CD8-positive, alpha-beta memory T cell (primary cell): ENCODE measurements around the gene UMAD1. TPM values are rescaled to one million over a fixed set of nuclear protein-coding genes. Genes with fewer than 3 reads are reported as not detected.

Experiments
- CTCF ChIA-PET: fragments of 350-600 bp; sonication (Branson Sonifier 250); formaldehyde crosslinking; loops from one replicate; lab custom pipeline; 2021; ENCODE audit warnings: antibody characterized with exemption; lab: Charles Lee
- POLR2A ChIA-PET: fragments of 350-600 bp; sonication (Branson Sonifier 250); formaldehyde crosslinking; loops from one replicate; lab custom pipeline; 2021; ENCODE audit warnings: antibody characterized with exemption; lab: Charles Lee
- DNase-seq, 5 donors: peaks; one replicate each; pipeline versions ENCODE4 v3.0.0 to v3.0.0-alpha.2; 2020 to 2022; ENCODE audit warnings: mixed read lengths in 1 of 5
- H3K27ac ChIP-seq: one replicate; pipeline ENCODE4 v1.7.0; 2013; ENCODE audit warnings: low read depth, mild to moderate bottlenecking, low read length, moderate library complexity
- H3K27me3 ChIP-seq: 2 replicates; pipeline ENCODE4 v1.7.0; 2013; ENCODE audit warnings: low read length, mild to moderate bottlenecking; ENCODE audit not compliant: insufficient read depth, poor library complexity, severe bottlenecking
- H3K36me3 ChIP-seq: 2 replicates; pipeline ENCODE4 v1.7.0; 2013; ENCODE audit warnings: mild to moderate bottlenecking, low read length, moderate library complexity; ENCODE audit not compliant: insufficient read depth
- H3K4me1 ChIP-seq: 2 replicates; pipeline ENCODE4 v1.7.0; 2013; ENCODE audit warnings: mild to moderate bottlenecking, low read length, moderate library complexity; ENCODE audit not compliant: insufficient read depth
- H3K4me3 ChIP-seq: 2 replicates; pipeline ENCODE4 v1.7.0; 2013; ENCODE audit warnings: mild to moderate bottlenecking, low read length
- H3K9me3 ChIP-seq: 2 replicates; pipeline ENCODE4 v1.7.0; 2013; ENCODE audit warnings: mild to moderate bottlenecking, low read length
- H3K27ac Mint-ChIP-seq, 8 donors: one replicate each; pipeline ENCODE4 v1.8.0; 2020 to 2021; ENCODE audit warnings: mixed read lengths in 8 of 8, mild to moderate bottlenecking in 6 of 8, inconsistent platforms in 3 of 8, moderate library complexity in 3 of 8
- H3K27me3 Mint-ChIP-seq, 2 donors: one replicate each; pipeline ENCODE4 v1.8.0; 2020 to 2021; ENCODE audit warnings: mixed read lengths in 2 of 2, mild to moderate bottlenecking in 1 of 2, moderate library complexity in 1 of 2
- H3K36me3 Mint-ChIP-seq, 3 donors: one replicate each; pipeline ENCODE4 v1.8.0; 2020 to 2021; ENCODE audit warnings: mixed read lengths in 3 of 3, inconsistent platforms in 1 of 3, mild to moderate bottlenecking in 1 of 3
- H3K4me1 Mint-ChIP-seq, 3 donors: one replicate each; pipeline ENCODE4 v1.8.0; 2020 to 2021; ENCODE audit warnings: mixed read lengths in 3 of 3, inconsistent platforms in 1 of 3, mild to moderate bottlenecking in 1 of 3
- H3K4me3 Mint-ChIP-seq, 7 donors: one replicate each; pipeline ENCODE4 v1.8.0; 2020 to 2021; ENCODE audit warnings: mixed read lengths in 7 of 7, mild to moderate bottlenecking in 6 of 7, moderate library complexity in 4 of 7, inconsistent platforms in 2 of 7
- H3K9me3 Mint-ChIP-seq, 5 donors: one replicate each; pipeline ENCODE4 v1.8.0; 2020 to 2022; ENCODE audit warnings: mixed read lengths in 5 of 5, mild to moderate bottlenecking in 3 of 5, moderate library complexity in 2 of 5, inconsistent platforms in 1 of 5
- polyA plus RNA-seq: library from polyadenylated mRNA; unstranded; fragments of 300-500 nt; fragmentation: Illumina TruSeq; gene quantifications from one replicate; pipeline ENCODE4 v1.2.3, GENCODE V29; 2021
- total RNA-seq, 2 experiments: library from RNA; stranded (reverse); gene quantifications; one replicate each; pipeline ENCODE4 v1.2.3, GENCODE V29; 2021

UMAD1 gene
- total and polyA plus RNA-seq, 3 experiments from 2014 or later = 13.5 to 27.4 (median 14.8) TPM

- Histone ChIP-seq H3K36me3 (no peaks in the 10 kb centered on the region), H3K9me3 (no peaks in the 10 kb centered on the region), H3K27ac (no peak overlapping the region), H3K4me1 (no peaks in the 10 kb centered on the region), H3K27me3 (no peaks in the 10 kb centered on the region), H3K4me3 (no peak overlapping the region)
- H3K27me3 Mint-ChIP-seq = no peaks in the 10 kb centered on the region
- ChIA-PET POLR2A (no interaction called here), CTCF (no interaction called here)
- no peaks in the 10 kb centered on the region for H3K9me3 Mint-ChIP-seq
- no peak for DNase-seq
- peaks cover 0 to 5% (median 2%) of the 10 kb centered on the region in 3 donors for H3K4me1 Mint-ChIP-seq
- H3K36me3 Mint-ChIP-seq = peaks cover 0 to 6% (median 5%) of the 10 kb centered on the region in 3 donors
- no peak overlapping the region for H3K27ac Mint-ChIP-seq
- no peak overlapping the region for H3K4me3 Mint-ChIP-seq
Measured at GRCh38 chr7:7614018-7614741, 26.4 kb upstream of the UMAD1 start.

- Histone ChIP-seq H3K27me3 (no peaks in the 10 kb centered on the region), H3K27ac (peak overlapping the region; percentile 4), H3K36me3 (no peaks in the 10 kb centered on the region), H3K4me3 (no peak overlapping the region), H3K9me3 (no peaks in the 10 kb centered on the region), H3K4me1 (no peaks in the 10 kb centered on the region)
- no peaks in the 10 kb centered on the region for H3K36me3 Mint-ChIP-seq
- no peaks in the 10 kb centered on the region for H3K9me3 Mint-ChIP-seq
- ChIA-PET POLR2A (no interaction called here), CTCF (no interaction called here)
- no peak overlapping the region for H3K27ac Mint-ChIP-seq
- no peak for DNase-seq
- peaks cover 0 to 5% (median 2%) of the 10 kb centered on the region in 3 donors for H3K4me1 Mint-ChIP-seq
- H3K27me3 Mint-ChIP-seq = no peaks in the 10 kb centered on the region
- no peak overlapping the region for H3K4me3 Mint-ChIP-seq
Measured at GRCh38 chr7:7617550-7617949, 23.0 kb upstream of the UMAD1 start.

DNA sequence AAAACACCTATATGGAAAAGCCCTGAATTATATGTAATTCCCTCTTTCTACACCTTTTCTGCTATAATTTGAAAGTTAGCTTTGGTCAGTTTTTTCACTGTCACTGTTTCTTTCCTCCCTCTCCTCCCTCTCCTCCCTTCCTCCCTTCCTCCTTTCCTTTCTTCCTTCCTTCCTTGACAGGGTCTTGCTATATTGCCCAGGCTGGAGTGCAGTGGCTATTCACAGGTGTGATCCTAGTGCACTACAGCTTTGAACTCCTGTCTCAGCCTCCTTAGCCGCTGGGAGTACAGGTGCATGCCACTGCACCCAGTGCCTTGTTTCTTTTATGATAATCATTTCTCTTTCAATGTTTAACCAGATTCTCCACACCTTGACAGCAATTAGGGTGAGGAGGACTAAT lies 22.1 kb upstream of the UMAD1 start:
- H3K27ac Mint-ChIP-seq = no peak overlapping the region
- Histone ChIP-seq H3K27ac (no peak overlapping the region), H3K9me3 (no peaks in the 10 kb centered on the region), H3K27me3 (no peaks in the 10 kb centered on the region), H3K36me3 (no peaks in the 10 kb centered on the region), H3K4me1 (no peaks in the 10 kb centered on the region), H3K4me3 (no peak overlapping the region)
- DNase-seq = no peak
- no peaks in the 10 kb centered on the region for H3K27me3 Mint-ChIP-seq
- ChIA-PET POLR2A (no interaction called here), CTCF (interaction anchor here (0.8 kb wide), 1 partner anchor 23 kb away, joined by 3 read pairs; no protein-coding TSS in a partner anchor)
- no peak overlapping the region for H3K4me3 Mint-ChIP-seq
- H3K4me1 Mint-ChIP-seq = peaks cover 0 to 5% (median 2%) of the 10 kb centered on the region in 3 donors
- no peaks in the 10 kb centered on the region for H3K9me3 Mint-ChIP-seq
- H3K36me3 Mint-ChIP-seq = no peaks in the 10 kb centered on the region

DNA sequence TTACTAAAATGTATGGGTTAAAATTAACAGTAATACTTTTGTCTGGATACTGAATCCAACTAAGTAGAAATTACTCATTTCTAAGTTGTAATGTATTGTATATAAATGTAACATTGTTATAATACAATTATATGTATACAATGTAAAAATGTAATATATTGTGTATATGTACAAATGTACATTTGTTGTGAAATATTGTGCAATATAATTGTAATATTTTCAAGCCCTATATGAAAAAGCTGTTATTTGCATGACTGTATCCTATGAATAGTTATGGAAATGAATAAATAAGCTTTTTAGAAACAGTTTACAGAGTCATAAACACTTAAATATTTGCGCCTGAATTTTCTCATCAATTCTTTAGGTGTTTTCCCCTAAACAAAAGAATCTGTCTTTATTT lies 20.3 kb upstream of the UMAD1 start:
- Mint-ChIP-seq H3K4me3 (no peak overlapping the region), H3K36me3 (no peaks in the 10 kb centered on the region), H3K27ac (no peak overlapping the region), H3K27me3 (peaks cover 0 to 2% of the 10 kb centered on the region in 2 donors), H3K4me1 (peaks cover 0 to 5% (median 2%) of the 10 kb centered on the region in 3 donors), H3K9me3 (no peaks in the 10 kb centered on the region)
- Histone ChIP-seq H3K36me3 (no peaks in the 10 kb centered on the region), H3K27me3 (no peaks in the 10 kb centered on the region), H3K9me3 (no peaks in the 10 kb centered on the region), H3K4me1 (no peaks in the 10 kb centered on the region), H3K27ac (no peak overlapping the region), H3K4me3 (no peak overlapping the region)
- ChIA-PET POLR2A (no interaction called here), CTCF (no interaction called here)
- no peak for DNase-seq

GRCh38 chr7:7620644-7621210 lies 19.8 kb upstream of the UMAD1 start:
- POLR2A ChIA-PET = no interaction called here
- Mint-ChIP-seq H3K27me3 (peaks cover 2 to 3% of the 10 kb centered on the region in 2 donors), H3K27ac (no peak overlapping the region), H3K4me3 (no peak overlapping the region), H3K9me3 (no peaks in the 10 kb centered on the region), H3K36me3 (no peaks in the 10 kb centered on the region), H3K4me1 (peaks cover 0 to 5% (median 2%) of the 10 kb centered on the region in 3 donors)
- H3K9me3 ChIP-seq = no peaks in the 10 kb centered on the region
- DNase-seq = no peak
- no peak overlapping the region for H3K27ac ChIP-seq
- no peak overlapping the region for H3K4me3 ChIP-seq
- CTCF ChIA-PET = no interaction called here
- H3K36me3 ChIP-seq = no peaks in the 10 kb centered on the region
- no peaks in the 10 kb centered on the region for H3K27me3 ChIP-seq
- no peaks in the 10 kb centered on the region for H3K4me1 ChIP-seq

DNA sequence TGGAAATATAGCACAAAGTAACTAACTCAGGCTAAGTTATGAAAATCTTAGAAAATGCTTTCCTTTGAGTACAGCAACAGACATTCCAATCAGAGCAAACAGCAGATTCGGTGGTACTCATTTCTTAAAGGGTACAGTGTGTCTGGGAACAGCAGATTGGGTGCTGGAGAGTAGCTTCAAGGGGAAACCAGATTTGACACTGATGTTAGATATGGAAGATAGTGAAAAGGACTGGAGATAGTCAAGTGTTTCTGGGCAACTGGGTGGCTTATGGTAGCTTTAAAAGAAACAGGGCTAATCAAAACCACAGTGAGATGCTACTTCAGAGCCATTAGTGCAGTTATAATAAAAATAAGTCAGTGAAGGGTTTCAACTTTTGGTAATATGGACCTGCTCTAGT lies 12.1 kb upstream of the UMAD1 start:
- H3K27ac Mint-ChIP-seq = no peak overlapping the region
- Histone ChIP-seq H3K4me3 (no peak overlapping the region), H3K4me1 (no peaks in the 10 kb centered on the region), H3K27ac (no peak overlapping the region), H3K27me3 (no peaks in the 10 kb centered on the region), H3K36me3 (no peaks in the 10 kb centered on the region), H3K9me3 (no peaks in the 10 kb centered on the region)
- DNase-seq = no peak
- H3K36me3 Mint-ChIP-seq = peaks cover 0 to 4% (median 0%) of the 10 kb centered on the region in 3 donors
- peaks cover 0 to 5% (median 3%) of the 10 kb centered on the region in 5 donors for H3K9me3 Mint-ChIP-seq
- no peaks in the 10 kb centered on the region for H3K4me1 Mint-ChIP-seq
- H3K27me3 Mint-ChIP-seq = peaks cover 9 to 16% of the 10 kb centered on the region in 2 donors
- H3K4me3 Mint-ChIP-seq = no peak overlapping the region
- ChIA-PET CTCF (interaction anchor here (1.6 kb wide), 1 partner anchor 11 kb away, joined by 3 read pairs; no protein-coding TSS in a partner anchor), POLR2A (no interaction called here)

- H3K36me3 Mint-ChIP-seq = peaks cover 0 to 9% (median 4%) of the 10 kb centered on the region in 3 donors
- POLR2A ChIA-PET = no interaction called here
- H3K4me3 ChIP-seq = no peak overlapping the region
- no peaks in the 10 kb centered on the region for H3K27me3 ChIP-seq
- H3K27ac Mint-ChIP-seq = no peak overlapping the region
- H3K36me3 ChIP-seq = peaks cover 3% of the 10 kb centered on the region
- H3K4me3 Mint-ChIP-seq = no peak overlapping the region
- H3K27me3 Mint-ChIP-seq = peaks cover 5 to 14% of the 10 kb centered on the region in 2 donors
- no peaks in the 10 kb centered on the region for H3K9me3 ChIP-seq
- H3K4me1 ChIP-seq = no peaks in the 10 kb centered on the region
- CTCF ChIA-PET = no interaction called here
- DNase-seq = no peak
- H3K4me1 Mint-ChIP-seq = no peaks in the 10 kb centered on the region
- H3K9me3 Mint-ChIP-seq = peaks cover 0 to 5% (median 3%) of the 10 kb centered on the region in 5 donors
- no peak overlapping the region for H3K27ac ChIP-seq
Measured at GRCh38 chr7:7630626-7631329, 9.8 kb upstream of the UMAD1 start.

- H3K4me1 Mint-ChIP-seq = peaks cover 36 to 51% (median 51%) of the 10 kb centered on the region in 3 donors
- peak overlapping the region; percentile 80 to 99 (median 97) for H3K4me3 Mint-ChIP-seq
- peak in 1 of 5 donors; percentile 1 for DNase-seq
- POLR2A ChIA-PET = interaction anchor here (1.5 kb wide), 1 partner anchor 122 kb away, joined by 6 read pairs; no protein-coding TSS in a partner anchor
- H3K4me1 ChIP-seq = peaks cover 22% of the 10 kb centered on the region
- CTCF ChIA-PET = interaction anchor here (1.0 to 2.0 kb wide), 6 partner anchors 10 to 487 kb away, joined by 3 to 6 read pairs (median 4); partner anchors contain the start of gene GLCCI1
- H3K27ac ChIP-seq = peak overlapping the region; percentile 97
- peaks cover 0 to 3% of the 10 kb centered on the region in 2 donors for H3K27me3 Mint-ChIP-seq
- H3K9me3 Mint-ChIP-seq = no peaks in the 10 kb centered on the region
- peaks cover 5% of the 10 kb centered on the region for H3K36me3 ChIP-seq
- peak overlapping the region; percentile 94 to 99 (median 98) for H3K27ac Mint-ChIP-seq
- peak overlapping the region; percentile 97 for H3K4me3 ChIP-seq
- peaks cover 0 to 60% (median 9%) of the 10 kb centered on the region in 3 donors for H3K36me3 Mint-ChIP-seq
- no peaks in the 10 kb centered on the region for H3K9me3 ChIP-seq
- no peaks in the 10 kb centered on the region for H3K27me3 ChIP-seq
Measured at GRCh38 chr7:7639421-7639820, 1.1 kb upstream of the UMAD1 start.
